Femur (tissue), 1 donor: ENCODE results near the gene MVP.
"Not testable (repeated sequence)": the region's sequence is repeated elsewhere in the genome, so short reads cannot be mapped to it uniquely, and the experiment has no call there.

Experiments
- DNase-seq: peaks from one replicate; pipeline ENCODE4 v3.0.0-alpha.2; 2017

Gene MVP

DNA sequence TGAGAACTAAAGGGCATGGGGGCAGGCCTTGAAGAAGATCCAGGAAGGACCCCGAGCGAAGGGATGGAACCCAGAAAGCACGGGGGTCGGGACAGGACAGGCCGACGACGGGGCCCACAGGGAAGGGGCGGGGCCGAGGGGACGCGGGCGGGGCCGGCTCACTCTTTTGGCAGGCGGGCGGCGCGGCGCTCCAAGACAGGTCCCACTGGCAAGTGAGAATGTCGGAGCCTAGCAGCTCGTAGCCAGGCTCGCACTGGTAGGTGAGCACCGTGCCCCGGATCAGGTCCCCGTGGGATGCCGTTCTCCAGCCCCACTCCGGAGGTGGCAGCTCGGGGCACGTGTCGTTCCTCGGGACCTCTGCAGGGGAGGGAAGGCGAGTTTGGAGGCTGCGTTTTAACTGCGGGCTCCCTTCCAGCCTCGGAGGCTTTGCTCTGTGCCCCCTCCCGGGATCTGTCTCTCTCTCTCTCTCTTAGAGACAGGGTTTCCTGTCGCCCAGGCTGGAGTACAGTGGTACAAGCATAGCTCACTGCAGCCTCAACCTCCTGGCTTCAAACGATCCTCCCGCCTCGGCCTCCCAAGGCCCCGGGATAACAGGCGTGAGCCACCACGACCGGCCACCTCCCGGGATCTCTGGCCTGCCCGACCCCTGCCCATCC, 56.5 kb downstream of the MVP start:
- DNase-seq: no peak

DNA sequence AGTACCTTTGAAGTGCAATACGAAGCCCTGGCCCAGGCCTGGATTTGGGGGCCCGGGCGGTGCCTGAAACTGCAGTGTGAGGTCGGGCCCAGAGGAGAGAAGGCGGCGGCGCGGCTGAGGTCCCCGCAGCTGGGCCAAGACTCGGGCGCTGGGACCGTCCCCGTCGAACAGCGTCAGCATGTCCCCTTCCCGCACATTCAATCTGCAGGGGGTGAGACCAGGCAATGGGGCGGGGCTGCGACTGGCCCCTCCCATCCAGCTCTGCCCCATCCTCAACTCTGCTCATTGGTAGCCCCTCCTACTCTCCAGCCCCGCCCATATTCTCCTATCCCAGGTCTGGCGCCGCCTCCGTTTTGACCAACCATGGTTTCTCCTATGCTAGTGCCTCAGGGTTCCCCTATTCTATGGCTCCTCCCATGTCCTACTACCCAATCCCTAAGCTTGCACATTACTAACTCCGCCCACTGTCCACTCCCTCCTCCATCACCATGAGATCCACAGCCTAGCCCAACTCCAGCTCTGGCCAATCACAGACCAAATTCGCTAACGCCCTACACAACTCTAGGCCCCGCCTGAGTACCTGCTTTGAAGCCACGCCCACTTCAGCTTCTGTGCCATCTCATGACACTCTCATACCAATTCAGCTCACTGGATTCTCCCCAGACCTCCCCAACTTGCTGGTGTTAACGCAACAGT, 57.2 kb downstream of the MVP start:
- DNase-seq: no peak

DNA sequence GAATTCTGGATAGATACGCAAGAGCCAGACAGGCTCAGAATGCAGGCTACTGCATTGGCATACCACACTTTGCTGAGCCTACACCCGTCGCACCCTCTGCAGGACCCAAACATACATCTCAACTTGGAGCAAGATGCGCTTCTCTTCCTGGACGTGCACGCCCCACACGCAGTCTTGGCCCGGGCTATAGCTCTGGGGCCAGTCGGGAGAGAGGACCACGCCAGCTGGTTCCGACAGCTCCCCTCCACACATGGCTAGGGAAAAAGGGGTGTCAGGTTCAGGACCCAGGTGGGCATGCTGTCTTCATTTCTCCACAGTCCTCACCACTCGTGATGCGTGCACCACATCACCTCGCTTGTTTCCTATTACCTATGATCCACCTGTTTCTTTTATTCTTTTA, 57.9 kb downstream of the MVP start:
- DNase-seq: no peak

DNA sequence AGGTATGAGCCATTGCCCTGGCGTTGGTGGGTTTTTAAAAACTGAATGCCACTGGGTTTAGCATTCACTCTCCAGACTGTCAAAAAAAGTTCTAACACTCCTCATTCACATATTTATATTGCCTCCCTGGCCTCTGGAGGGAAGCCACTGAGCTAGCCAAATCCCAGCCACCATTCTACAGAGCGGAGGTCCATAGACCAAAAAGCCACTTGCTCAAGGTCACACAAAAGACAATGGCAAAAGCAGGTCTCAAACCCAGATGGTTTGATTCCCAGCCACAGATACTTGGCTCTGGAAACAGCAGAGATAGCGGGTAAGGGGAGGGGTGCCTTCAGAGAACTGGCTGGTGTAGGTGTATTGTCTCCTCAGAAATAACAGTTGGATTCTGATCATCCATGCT, 60.8 kb downstream of the MVP start:
- DNase-seq: no peak

DNA sequence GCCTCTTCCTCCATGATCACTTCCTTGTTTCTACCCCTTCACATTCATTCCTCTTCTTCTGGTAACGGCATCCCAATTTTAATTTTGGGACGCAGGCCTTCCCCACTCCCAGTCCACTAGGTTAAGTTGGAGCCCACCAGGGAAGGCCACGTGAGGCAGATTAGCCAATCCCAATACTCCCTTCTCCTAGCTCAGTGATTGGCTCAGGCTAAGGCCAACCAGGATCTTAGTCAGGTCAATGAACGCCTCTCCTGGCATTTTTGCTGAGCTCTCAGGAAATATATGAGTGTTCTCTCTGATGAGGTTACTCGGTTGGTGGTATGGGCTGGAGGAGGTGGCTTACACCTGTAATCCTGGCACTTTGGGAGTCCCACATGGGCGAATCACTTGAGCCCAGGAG, 63.7 kb downstream of the MVP start:
- no peak for DNase-seq

DNA sequence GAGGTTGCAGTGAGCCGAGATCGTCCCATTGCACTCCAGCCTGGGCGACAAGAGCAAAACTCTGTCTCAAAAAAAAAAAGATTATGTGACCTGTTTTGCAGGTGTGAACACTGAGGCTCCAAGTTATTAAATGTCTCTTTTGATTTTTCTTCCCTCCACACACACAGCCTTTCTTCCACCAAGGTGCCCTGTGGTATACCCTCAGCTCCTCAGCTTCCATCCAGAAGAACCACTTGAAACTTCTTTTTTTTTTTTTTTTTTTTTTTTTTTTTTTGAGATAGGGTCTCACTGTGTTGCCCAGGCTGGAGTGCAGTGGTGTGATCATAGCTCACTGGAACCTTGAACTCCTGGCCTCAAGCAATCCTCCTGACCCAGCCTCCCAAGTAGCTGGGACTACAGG, 69.1 kb downstream of the MVP start:
- not testable (repeated sequence) for DNase-seq

DNA sequence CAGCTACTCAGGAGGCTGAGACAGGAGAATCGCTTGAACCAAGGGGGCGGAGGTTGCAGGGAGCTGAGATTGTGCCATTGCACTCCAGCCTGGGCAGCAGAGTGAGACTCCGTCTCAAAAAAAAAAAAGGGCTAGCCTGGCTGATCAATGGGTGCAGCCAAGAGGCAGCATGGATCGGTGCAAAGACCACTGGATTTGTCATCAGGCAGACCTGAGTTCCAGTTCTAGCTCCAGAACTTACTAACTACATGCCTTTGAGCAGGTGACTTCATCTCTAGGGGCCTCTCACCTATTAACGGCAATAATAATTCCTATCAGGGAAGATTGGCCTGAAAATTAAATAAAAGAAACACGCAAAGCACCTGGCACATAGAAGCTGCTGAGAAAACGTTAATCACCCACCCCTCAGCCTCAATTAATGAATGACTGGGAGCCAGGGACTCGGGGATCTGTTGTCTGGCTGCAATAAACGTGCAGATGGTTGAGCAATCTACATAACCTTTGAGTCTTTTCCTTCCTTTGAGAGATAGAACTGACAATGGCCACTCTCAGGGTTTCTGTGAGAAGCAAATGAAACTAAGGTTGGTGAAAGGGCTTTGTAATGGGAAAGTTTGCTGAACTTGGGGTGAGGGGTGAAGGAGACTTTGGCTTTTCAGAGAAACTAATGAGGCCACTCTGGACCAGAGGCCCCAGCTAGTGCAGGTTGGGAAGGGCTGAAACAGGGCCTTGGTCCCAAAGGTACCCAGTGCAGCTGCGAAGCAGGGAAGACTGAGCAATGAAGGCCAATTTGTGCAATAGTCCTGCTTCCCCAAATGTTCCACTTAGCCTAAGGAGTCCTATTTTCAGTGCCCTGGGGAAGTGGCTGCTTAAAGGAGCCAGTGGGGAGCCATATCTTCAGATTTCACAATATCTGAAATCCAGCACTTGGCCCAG, 71.5 kb downstream of the MVP start:
- DNase-seq: no peak

DNA sequence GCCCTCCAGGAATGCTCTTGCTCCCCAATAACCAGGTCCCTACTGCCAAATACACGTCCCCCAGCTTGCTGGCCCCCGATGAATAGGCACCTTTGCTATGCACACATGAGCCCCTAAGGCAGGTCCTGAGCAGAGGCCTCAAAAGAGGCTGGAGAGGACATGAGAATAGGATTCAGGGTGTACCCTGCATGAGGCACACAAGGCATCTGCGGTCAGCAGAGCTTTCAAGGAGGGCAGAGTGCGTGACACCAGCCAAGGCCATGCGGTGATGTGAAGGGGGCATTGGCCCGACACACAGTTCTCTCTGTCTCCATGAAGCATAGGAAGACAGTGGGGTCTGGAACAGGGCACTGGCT, 72.2 kb downstream of the MVP start:
- DNase-seq: no peak

DNA sequence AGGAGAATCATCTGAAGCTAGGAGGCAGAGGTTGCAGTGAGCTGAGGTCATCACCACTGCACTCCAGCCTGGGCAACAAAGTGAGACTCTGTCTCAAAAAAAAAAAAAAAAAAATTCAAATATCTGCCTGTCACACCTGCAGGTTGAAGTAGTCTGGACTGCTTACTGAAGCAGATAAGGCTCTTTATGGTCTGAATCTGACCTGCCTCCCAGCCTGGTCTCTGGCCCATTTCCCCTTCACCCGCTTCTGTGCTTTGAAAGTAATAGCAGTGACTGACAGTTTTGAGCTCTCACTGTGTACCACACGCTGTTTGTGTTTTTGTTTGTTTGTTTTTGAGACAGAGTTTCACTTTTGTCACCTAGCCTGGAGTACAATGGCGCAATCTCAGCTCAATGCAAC, 73.3 kb downstream of the MVP start:
- DNase-seq: no peak

DNA sequence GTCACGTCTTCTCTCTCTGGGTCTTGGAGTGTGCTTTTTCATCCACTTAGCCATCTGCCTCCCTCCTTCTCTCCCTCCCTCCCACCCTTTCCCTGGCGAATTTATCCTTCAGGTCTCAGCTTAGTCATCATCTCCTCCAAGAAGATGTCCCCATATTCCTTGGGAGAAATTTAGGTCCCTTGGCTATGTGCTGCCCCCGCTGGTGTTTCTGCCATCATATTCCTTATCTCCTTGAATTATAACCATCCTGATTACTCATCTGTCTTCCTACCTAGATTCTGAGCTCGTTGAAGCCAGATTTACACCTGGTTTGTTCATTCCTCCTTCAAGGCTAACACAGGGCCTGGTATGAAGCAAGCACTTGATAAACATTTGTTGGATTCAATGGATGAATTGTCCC, 74.1 kb downstream of the MVP start:
- DNase-seq: no peak

DNA sequence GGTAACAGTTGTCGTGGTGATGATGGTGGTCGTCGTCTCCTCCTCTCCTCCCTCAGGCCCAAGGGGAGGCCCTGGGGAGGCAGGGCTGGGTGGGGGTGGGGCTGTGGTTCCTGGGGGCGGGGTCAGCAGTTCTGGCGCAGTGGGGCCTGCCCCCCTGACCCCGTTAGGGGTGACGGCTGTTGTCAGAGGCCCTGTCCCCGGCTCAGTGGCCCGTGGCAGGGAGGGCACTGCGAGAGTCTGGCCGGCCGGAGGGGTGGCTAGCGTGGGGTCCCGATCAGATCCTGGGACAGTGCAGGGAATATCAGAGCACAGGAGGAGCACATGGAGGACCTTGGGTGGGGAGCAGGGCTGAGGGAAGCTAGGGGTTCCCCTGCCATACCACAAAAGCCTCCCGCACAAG, 76.6 kb downstream of the MVP start:
- no peak for DNase-seq

DNA sequence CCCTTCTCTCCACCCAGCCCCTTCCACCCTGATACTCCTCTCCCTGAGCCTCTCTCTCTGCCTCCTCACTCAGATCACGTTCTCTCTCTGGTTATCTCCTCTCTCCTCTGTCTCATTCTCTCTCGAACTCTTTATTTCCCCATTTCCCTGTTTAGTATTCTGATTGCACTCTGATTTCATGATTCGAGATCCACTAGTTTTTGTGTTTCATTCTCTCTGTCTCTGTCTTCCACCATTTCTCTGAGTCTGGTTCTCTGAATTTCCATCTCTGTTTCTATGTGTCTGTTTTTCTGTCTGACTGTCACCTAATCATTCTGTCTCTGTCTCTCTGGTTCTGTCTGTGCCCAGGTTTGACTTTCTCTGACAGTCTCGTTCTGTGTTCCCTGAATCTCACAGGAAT, 77.1 kb downstream of the MVP start:
- no peak for DNase-seq
